Measurements from ENCODE around the gene TYMP.

- TF ChIP-seq POLR2A (IDR thresholded peaks at IDR 0.05; ENCODE audit: low read depth, low read length) (no peak), POU2F2 (IDR thresholded peaks at IDR 0.05; ENCODE audit: low read depth, low read length) (no peak), TAF1 (IDR thresholded peaks at IDR 0.05; ENCODE audit: low read depth, low read length) (no peak), POLR2AphosphoS5 (IDR thresholded peaks at IDR 0.05; ENCODE audit: low read depth, low read length) (no peak), SPI1 (IDR thresholded peaks at IDR 0.05; ENCODE audit: low read depth, low read length) (no peak)
Measured at GRCh38 chr22:50568626-50569025, 38.8 kb upstream of the TYMP start.
